C4-2B (cell line): Measurements from ENCODE around the gene PPHLN1.

Experiments
- H3K27ac ChIP-seq: fragments of 450-650 bp; 2 replicates; pipeline ENCODE4 v1.5.1; 2017
- CTCF ChIP-seq: fragments of 450-650 bp; conservative IDR thresholded peaks from 2 replicates; pipeline ENCODE4 v1.5.1; 2017; ENCODE audit warnings: mild to moderate bottlenecking
- ZFX ChIP-seq: fragments of 450-650 bp; IDR thresholded peaks from 2 replicates; pipeline ENCODE4 v1.6.1; 2017

Gene PPHLN1

GRCh38 chr12:42484996-42485395 lies 159.0 kb downstream of the PPHLN1 start:
- TF ChIP-seq ZFX, result no peak
- no peak for TF ChIP-seq CTCF

GRCh38 chr12:42485823-42486222 lies 159.9 kb downstream of the PPHLN1 start:
- no peak overlapping the region for H3K27ac ChIP-seq
- TF ChIP-seq CTCF (no peak), ZFX (no peak)

More at GRCh38 chr12:42484996-42485395, 159.0 kb downstream of the PPHLN1 start:
- H3K27ac ChIP-seq, result no peak overlapping the region

- TF ChIP-seq CTCF (no peak), ZFX (no peak)
- H3K27ac ChIP-seq, result no peak overlapping the region
Observed at GRCh38 chr12:42486407-42486806, 160.4 kb downstream of the PPHLN1 start.

- H3K27ac ChIP-seq, result no peak overlapping the region
Observed at GRCh38 chr12:42490261-42490842, 164.4 kb downstream of the PPHLN1 start.

More at GRCh38 chr12:42490261-42490842, 164.4 kb downstream of the PPHLN1 start:
- no peak for TF ChIP-seq CTCF
- TF ChIP-seq ZFX, result no peak
